Activated CD4-positive, alpha-beta T cell treated with anti-CD3 and anti-CD28 coated beads, Interleukin-2, Interleukin-6, amounts not matched to agents 100 ng/mL and 50 ng/mL, durations not matched to agents 16 hours and 8 hours (primary cell): ENCODE results near the gene ERMN.

Experiments used
- DNase-seq: peaks from one replicate; pipeline ENCODE4 v3.0.0-alpha.2; 2020

Gene ERMN

DNA sequence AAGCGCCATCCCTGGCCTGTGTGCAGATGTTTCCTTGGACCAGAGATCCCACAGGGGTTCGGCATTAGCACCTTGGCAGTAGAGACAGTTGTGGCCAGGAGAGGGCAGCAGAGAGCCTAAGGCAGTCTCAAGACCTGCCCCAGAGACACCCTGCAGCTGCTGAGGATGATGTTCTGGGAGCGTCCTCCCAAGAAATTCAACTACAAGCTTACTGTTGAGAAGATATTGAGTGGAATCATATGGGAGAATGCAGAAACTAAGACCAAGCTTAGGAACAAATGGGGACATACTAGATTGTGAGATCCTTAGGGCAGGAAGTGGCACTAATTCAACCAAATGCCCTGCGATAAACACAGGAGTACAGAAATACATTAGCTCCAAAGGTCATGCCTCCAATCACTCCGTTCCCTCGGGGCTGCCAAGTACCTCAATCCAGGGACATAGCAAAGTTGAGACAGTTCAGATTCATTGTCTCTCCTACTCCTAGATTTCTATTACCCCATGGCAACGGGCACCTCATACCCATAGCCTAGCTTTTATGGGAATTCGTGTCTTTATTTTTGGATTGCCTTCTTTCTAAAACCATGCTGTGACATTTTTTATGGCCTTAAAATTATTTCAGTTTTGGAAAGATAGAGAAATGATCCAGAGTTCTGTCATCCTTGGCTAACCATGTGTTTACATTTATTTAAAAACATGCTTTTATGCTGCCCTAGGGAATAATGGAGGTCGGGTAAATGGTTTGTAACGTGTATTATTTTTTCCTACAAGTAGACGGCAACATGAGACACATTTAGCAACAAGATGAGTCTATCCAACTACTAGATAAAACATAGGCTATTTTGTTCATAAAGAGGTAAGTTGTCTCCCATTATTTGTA, 2.2 kb upstream of the ERMN start:
- peak; percentile 92 for DNase-seq

DNA sequence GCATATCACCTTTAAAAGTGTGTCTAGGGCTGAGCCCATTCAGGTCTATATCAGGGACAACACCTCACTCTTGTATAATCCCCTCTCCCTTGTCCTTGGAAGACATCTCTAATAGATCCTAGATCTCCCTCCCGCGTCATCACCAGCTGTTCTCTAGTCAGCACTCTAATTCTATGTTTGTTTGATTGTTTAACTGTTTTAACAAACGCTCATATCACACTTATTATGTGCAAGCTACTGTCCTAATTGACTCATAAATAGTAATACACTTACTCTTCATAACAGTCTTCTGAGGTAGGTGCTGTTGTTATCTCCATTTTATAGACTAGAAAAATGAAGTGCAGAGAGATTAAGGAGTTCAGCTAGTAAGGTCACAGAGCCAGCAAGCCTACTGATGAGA, 1.6 kb upstream of the ERMN start:
- DNase-seq = no peak

DNA sequence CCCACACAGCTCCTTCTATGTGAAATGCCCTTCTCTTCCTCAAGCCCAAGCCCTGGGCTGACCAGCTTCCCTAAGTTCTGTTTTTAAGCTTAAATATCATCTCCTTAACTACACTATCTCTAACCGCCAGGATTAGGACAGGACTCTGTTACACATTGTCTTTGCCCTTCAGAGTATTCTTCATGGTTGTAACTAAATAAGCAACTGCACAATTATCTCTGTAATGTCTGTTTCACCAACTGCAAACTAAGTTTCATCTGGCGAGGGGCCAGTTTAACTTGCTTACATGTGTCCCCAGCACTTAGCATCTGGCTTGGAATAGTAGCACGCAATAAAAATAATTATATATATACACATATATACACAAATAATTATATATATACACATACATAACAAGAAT, 1.1 kb upstream of the ERMN start:
- DNase-seq = no peak

DNA sequence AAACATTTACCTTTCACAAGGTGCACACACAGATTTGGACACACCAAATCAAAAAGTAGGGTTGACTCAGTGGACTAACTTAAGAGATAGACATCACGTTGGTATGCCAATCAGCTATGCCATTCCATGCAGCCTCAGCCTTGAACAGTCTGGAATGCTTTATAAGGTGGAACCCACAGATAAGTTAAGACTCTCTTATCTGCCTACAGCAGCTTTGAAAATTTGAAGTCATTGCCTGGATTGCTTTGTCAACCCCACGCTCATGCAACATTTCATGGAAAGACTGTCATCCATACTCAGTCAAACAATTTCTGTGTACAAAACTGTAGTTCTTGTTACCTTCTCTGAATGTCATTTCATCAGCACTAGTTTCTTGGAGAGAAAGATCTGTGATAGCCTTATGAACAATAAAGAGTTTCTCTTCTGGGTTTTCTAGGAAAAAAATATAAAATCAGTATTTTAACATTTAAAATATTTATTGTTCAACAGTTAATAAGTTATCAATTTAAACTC, 1.2 kb downstream of the ERMN start:
- DNase-seq = no peak

DNA sequence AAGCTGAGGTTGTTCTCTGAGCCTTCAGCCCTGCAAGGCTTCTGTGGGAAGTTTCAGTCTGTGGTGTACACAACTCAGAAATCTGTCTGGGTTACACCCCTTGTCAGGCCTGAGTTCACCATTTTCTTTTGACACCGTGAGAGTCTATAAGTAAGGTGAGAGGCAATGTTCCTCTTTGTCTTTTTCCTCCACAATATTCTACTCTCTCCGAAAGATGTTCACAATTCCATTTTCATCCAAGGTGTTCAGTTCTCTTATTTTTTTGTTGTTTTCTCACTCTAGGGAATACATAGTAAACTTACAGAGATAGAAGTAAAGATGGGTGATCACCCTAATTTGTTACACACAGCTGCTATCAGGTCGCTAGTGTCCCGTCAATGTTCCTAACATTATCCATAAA, 3.2 kb downstream of the ERMN start:
- no peak for DNase-seq

DNA sequence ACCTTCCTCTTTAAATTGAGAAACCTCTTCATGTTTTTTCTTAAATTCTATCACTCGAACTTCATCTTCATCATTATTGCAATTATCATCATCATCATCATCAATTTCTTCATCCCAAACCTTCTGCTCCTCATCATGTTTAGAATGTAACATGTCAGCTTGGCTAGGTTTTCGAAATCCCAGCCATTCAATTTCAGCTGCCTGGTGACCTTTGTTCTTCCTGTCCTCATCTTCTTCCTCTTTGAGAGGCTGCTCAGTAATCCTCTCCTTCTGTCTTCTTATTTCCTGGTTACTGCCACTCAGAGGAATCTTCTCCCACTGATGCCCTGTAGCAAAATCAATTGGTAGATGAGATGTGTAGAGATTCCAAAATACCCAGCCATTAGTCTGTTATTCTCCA, 4.2 kb downstream of the ERMN start:
- DNase-seq = no peak

DNA sequence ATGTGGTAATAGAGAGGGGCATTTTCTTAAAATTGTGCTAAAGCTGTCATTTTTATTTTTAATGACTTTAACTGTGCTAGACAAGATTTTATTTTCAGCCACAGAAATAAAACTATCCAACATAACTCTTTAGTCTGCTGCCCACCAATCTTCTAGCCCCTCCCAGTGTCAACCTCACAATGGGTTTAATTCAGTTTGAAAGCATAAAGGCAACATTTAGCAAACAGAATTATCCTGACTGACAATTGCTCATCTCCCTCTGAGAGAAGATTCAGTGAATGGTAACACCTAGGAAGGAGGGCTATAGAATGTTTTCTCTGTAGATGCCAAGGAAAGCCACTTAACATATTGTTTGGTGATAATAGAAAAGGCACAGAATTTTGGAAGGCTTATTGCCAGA, 5.2 kb downstream of the ERMN start:
- DNase-seq = no peak

DNA sequence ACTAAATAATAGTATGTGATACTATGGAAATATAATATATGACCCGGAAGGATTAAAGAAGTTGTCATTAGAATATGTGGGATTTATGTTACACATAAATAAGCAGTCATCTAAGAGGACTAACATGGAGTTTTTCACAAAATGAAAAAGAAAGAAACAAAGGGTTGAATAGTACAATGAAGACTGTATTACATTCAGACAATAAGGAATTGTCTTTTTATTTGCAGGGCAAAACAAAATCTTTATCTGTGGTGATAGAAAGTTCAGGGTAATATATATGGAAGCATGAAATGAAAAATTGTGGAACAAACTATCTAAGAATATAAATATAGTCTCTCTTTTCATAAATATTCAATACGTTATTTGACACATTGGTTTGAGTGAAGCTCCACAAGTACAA, 5.8 kb downstream of the ERMN start:
- no peak for DNase-seq

DNA sequence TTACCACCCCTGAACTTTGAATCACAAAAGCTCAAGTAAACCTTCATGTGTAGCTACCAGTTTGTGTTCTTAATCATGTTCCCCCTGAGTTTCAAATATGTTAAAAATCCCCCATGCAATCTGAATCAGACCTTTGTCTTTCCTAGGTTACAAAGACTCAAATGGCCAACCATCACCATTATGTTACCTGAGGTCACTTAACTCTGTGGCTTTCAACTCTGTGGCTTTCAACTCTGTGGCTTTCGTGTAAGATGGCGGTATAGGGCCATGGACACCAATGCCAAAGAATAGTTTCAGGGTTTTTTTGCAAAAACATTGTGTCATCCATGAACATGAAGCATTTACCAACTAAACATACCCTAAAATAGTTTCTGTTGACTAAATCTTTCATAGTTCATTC, 6.7 kb downstream of the ERMN start:
- no peak for DNase-seq

DNA sequence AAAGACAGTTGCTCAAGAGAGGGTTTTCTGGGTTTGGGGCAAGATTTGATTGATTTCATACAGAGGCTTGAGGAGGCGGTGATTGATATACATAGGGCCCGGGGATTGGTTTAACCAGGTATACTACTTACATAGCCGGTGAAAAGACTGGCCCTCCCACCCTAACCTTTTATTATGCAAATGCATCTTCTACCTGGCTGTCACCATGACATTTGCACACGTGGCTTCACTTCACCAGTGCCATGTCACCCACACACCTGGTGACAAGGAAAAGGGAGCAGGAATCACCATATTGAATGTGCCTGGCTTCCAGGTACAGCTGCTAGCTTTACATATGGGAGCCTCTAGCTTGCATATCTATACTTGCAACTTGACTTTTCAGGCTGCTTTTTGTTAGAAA, 9.7 kb downstream of the ERMN start:
- DNase-seq = no peak

DNA sequence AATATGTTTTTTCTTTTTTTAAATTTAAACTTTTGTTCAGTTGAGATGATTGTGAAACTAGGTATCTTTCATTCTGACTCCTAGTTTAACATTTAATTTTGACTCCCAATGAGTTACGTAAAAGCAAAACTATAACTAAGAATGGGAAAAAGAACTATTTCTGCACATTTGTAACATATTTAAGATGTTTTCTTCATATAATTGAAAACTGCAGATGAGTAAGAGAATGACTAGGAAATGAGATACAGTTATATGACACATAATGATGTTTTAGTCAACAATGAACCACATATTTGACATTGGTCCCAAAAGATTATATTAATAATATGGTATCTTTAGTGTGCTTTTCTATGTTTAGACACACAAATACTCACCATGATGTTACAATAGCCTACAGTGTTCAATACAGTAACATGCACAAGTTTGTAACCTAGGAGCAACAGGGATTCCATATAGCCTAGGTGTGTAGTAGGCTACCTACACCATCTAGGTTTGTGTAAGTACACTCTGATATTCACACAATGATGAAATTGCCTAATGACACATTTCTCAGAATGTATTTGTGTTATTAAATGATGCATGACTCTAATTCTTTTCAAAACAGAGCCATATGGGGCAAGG, 12.6 kb downstream of the ERMN start:
- peak; percentile 57 for DNase-seq

DNA sequence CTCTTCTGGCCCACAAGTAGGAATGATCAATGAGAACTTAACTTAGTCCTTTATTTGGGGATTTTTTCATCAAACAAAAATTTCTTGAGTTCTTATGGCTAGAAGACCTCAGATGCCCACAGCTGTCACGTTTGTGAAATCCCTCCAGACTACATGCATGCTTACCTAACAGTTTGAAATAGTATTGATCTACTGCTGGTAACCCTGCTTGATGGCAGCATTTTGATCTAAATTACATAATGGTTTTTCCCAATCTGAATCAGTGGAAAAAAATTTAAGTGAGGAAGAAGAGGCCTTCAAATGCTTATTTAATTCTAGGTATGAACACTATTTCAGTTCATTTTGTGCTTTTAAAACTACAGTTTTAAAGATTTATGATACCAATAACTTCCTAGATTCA, 13.9 kb downstream of the ERMN start:
- no peak for DNase-seq

DNA sequence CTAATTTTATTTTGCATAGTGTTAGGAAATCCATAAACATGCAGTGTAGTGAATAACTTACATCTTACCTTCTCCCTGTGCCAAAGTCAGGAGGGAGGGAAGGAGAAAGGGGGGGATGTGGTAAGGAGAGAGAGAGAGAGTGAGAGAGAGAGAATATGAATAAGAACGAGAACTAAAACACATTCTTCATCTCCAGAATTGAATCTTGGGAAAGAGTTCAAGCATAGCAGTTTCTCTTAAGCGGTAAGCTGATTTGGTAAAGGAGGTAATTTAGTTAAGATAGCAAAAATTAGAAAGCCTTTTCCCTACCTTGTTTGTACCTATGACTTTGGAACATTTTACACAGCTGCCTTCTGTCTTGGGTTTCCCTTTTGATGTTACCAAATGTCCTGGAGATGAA, 15.7 kb downstream of the ERMN start:
- peak; percentile 40 for DNase-seq

DNA sequence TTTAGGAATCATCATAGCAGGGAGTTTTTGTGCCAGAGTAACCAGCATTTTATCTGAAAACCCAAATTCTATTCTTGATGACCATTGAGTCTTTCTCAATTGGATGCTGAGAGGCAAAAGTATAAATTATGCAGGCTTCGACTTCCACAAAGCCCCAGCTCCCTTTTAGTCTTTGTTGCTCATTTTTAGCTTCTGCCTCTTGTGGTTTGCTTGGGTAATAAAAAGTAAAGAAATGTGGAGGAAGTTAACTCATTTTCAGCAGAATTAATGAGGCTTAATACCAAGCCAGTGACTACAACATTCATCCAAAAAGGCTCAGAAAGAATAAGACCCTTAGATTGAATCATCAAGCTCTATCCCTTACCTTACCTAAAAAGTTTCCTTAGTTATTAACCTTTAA, 18.6 kb downstream of the ERMN start:
- DNase-seq = peak; percentile 56

DNA sequence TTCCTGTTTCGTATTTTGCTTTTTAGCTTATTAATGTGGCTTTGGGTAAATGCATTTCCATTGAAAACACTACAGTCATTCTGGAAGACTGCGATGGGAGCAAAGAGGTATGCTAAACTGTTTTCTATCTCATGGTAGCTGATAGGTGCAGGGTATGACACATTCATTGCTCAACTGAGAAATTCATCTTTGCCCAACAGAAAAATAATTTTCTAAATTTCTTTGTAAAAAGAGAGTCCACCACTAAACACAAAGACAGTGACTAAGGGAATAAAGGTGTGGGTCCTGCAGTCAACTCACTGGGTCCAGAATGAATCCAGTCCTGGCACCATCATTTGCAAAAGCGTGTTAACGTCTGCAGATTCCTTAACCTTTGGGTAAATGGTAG, 19.9 kb downstream of the ERMN start:
- DNase-seq = no peak

DNA sequence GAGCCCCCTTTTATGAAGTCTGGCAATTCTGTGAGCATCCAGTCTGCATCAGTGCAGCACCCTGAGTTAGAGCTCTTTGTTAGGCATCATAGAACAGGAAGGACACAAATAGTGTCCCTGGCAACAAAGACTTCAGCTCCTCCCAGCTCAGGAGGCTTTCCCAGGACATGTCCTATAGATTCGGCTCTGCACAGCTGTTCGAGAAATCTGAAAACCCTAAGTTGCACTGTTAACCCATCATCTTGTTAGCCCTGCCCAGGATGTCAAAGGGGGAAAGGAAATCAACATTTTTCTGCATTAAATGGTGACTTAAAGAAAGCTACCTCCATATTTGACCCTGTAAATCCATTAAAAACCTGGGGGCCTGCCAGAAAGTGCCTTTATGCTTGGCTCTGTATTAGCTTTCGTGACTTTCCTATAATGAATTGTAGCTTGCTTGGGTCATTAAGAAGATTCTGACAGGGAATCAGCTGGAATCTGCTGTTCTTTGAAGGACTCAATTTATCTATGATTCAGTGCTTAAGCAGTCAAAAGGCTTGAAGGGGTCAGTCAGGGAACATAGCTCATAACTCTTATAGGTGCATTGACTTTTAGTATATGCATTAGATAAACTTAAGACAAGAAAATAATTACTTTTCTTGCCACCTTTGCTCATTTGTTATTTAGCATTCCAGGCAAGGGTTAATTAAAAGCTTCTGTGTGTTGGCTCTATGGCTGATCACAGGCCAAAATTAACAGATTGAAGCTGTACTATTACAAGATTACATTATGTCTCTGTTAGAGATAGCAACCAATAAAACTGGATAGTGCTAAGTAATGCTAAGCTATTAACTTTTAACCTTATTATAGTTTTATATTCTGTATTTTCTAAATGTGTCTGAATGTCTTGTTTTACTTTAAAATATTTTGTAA, 20.6 kb downstream of the ERMN start:
- DNase-seq = no peak

DNA sequence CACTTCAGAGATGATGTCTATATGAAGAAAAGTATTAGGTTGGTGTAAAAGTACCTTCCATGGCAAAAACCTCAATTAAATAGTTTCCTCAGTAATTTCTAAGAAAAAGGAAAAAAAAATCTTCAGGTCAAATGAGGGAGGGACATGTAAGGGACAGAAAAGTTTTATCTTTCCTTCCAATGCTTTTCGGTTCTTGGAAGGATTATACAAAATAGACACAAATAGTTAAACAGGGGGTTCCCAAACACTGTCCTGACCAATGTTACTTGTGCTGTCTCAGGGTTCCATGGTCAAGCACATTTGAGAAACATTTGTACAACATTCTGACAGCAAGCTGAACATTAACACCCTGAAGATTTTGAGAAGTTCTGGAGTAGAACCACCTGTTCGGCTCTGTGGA, 22.0 kb downstream of the ERMN start:
- DNase-seq = no peak

DNA sequence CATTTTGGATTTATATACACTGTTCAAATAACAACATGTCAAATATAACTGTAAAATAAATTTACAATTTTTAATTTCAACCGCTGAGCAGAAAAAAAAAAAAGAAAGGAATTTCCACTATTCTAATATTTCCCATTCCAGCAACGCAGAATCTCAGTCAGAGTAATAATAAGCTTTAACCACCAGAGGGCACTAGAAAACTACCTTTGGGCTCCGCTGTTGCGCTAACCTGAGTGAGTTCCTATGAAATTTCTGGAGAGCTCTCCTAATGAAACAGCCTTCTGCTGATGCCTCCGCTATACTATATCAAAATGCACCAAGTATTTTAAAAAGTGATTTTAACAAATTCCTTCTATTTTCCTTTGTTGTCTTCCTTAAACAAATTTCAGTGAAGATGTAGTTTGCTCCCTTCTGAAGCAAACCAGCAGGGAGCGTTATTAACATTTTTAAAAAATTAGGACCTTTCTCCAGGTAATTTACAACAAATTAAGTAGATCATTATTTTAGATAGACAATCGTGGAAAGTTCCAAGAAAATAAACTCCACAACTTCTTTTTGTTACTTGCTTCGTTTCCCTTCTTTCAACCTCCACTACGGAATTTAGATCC, 23.0 kb downstream of the ERMN start:
- peak; percentile 77 for DNase-seq

DNA sequence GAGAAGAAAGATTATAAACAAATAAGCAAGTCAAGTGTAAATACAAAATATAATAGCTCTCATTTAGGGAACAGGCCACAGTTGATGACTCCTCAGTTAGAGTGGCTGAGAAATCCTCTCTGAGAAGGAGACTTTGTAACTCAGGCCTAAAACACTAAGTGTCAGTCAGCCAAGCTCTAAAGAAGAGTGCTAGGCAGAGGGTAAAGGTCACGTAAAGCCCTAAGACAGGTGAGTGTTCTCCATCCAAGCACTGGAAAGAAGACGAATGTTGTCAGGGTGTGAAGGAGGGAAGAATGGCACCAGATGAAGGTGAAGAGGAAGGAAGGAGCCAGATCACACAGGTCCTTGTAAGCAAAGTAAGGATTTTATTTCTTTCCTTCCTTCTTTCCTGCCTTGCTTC, 24.3 kb downstream of the ERMN start:
- DNase-seq = no peak

DNA sequence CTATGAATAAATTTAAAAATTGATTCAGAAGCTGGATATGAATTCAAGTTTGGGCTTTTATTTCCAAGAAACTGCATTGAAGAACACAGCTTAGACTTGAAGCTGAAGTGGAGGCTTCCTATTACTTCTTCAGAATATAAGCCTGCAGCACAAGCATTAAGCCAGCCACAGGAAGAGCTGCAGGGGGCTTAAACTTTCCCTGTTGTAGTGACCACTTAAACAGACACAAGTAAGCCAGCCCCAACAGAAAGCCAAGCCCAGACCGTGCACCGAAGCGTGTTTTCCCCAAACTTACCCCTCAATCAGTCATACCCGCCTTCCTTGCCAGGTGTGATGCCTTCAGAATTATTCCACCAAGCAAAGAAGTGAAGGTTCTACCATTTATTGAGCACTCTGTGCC, 28.7 kb downstream of the ERMN start:
- DNase-seq = no peak

DNA sequence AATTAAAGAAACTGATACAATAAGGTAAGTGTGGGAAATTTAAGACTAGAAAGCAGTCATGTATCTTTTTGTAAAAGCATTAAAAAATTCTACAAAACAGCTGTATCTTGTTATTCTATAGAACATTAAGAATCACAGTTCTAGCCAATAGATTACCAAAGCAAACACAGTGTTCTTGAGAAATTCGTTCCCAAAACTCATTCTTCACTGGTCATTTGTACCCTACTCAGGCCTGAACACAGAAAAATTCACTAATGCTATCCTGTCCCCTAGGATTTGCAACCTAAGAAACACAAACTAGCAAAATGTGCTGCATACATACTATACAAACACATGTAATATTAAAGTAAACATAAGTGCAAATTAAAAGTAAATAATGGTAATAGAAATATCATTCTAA, 29.1 kb downstream of the ERMN start:
- DNase-seq = no peak

DNA sequence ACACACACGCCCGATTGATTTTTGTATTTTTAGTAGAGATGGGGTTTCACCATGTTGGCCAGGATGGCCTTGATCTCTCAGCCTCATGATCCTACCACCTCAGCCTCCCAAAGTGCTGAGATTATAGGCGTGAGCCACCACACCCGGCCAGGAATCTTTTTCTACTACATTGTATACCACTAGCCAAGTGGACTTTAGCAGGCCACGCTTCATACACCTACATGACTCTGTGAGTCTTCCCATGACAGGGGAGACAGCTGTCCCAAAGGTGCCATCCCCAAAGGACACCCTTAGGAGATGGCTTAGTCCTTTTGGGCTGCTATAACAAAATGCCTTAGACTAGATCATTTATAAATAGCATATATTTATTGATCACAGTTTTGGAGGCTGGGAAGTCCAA, 32.8 kb downstream of the ERMN start:
- no peak for DNase-seq

DNA sequence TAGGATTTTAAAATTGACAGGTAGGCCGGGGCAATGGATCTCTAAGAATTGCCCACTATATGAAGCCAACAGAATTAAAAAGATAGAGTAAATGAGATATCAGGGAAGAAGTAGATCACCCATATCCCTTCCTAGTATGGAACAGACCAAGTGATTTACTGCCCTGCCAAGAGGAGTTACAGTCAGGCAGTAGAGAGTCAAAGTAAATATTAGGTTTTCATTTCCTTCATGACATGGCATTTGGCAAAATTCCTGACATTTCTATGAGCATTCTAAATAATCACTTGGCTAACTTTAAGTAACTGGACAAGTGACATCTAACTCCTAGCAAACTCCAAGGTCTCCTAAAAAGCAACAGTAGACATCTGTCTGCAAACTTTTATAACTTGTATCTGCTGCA, 34.6 kb downstream of the ERMN start:
- no peak for DNase-seq
